HuH-7.5 (cell line): ENCODE data around the gene CCDC6.
"Not testable (repeated sequence)": the region's sequence is repeated elsewhere in the genome, so short reads cannot be mapped to it uniquely, and the experiment has no call there.

Experiments
- DNase-seq: peaks from one replicate; pipeline ENCODE4 v3.0.0; 2011; ENCODE audit warnings: low spot score

The CCDC6 gene

GRCh38 chr10:59880971-59881510 is 25.3 kb downstream of the CCDC6 start:
- DNase-seq, result no peak

- no peak for DNase-seq
Observed at GRCh38 chr10:59880019-59880717, 26.2 kb downstream of the CCDC6 start.

DNA sequence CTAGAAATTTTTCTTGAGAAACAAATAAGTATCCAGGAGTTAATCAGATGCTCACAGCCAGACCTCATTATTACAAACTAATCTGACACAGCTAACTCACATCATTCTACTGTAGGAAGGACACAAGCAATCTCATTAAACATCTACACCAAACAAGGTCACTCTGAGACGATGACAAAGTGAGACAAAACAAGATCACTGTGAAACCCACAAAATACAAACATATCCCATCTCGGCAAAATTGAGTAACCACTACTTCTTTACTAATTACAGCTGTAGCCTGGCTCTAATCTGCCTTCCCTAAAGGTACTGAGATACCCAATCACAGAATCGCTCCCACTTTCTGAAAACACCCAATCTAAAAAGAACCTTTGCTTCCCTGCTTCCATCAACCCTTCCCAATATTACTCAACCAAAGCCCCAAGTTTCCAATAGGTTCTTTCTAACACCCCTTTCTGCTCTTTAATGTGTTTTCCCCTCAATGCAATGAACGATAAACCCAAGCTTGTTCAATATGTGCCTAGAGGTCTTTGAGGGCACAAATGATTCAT is 26.9 kb downstream of the CCDC6 start:
- no peak for DNase-seq

- DNase-seq, result no peak
Observed at GRCh38 chr10:59878915-59879314, 27.4 kb downstream of the CCDC6 start.

DNA sequence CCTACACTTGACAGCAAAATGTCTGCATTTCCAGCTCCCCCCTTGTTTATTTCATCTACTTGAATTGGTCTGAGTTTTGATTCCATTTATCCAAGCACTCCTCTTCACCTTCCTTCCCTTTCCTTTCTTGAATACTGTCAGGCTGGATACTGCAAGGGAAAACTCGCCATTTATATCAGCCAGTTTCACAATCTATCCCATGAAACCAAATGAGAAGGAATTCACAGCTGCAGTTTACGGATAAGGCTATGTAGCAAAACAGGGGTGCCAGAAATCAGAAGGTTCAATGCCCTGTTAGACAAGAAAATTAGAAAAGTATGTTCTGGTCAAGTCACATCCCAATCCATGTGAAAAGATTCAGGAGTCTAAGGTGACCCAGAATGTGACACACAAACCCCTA is 28.1 kb downstream of the CCDC6 start:
- no peak for DNase-seq

DNA sequence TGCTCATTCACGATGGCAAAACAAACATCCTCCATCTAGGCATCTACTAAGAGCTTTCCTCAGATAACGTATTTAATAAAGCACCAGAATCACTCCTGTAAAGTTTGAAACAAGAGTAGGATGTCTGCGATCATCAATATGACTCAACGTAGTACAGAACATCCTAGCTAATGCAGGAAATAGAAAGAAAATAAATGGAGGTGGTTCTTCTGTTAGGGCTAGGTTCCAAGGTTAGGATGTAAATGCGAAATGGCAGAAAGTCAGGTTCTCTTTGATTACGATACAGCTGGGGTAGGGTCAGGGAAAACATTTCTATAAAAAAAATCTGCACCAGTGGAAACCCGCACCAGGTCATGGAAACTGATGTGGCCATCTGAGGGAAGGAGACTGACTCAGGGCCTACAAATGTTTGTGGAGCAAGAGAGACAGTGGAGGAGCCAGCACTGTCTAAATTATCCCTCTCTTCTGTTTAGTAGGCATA is 29.1 kb downstream of the CCDC6 start:
- no peak for DNase-seq

DNA sequence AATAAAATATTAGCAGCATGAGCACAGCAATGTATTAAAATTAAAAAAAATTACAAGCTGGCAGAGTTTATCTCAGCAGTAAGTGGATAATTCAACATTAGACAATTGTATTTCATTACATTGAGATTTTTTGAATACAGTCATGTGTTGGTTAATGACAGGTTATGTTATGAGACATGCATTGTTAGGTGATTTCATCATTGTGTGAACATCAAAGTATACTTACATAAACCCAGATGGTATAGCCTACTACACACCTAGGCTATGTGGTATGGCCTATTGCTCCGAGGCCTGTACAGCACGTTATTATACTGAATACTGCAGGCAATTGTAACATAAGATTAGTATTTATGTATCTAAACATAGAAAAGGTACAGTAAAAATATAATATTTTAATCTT is 29.7 kb downstream of the CCDC6 start:
- no peak for DNase-seq

- DNase-seq, result not testable (repeated sequence)
Observed at GRCh38 chr10:59876208-59876607, 30.1 kb downstream of the CCDC6 start.

DNA sequence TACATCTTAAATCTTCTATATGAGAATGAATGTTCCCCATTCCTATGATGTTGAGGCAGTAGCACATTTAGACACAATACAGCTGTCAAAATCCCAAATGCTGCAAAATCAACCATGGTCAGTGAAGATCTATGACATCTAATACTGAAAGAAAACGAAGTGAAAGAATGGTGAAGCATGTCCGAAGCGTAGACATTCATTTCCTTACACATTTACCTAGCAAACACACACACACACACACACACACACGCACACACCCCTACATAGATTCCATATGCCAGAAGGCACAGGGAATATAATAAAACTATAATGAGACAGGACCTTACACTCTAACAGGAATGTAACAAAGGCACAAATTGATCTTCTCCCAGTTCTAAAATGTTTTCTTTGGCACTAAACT is 32.5 kb downstream of the CCDC6 start:
- DNase-seq, result no peak

DNA sequence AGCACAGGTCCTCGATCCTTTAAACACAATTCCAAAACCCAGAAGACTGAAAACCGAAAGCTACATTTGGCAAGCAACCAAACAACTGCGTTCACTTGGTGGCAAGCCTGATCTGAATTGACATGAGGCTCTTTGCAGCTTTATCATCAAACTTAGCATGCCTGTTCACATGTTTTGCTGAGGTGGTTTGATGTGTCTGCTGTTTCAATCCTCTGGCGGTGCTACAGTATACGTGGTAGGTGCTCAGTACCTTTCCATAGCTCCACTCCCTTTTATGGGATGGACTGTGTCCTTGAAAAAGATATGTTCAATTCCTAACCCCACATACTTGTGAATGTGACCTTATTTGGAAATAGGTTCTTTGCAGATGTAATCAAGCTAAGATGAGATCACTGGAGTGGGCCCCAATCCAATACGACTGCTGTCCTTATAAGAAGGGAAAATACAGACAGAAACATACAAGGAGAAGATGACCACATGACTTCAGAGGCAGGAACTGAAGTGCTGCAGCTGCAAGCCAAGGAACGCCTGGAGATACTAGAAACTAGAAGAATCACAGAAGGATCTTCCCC is 33.4 kb downstream of the CCDC6 start:
- peak; percentile 9 for DNase-seq

DNA sequence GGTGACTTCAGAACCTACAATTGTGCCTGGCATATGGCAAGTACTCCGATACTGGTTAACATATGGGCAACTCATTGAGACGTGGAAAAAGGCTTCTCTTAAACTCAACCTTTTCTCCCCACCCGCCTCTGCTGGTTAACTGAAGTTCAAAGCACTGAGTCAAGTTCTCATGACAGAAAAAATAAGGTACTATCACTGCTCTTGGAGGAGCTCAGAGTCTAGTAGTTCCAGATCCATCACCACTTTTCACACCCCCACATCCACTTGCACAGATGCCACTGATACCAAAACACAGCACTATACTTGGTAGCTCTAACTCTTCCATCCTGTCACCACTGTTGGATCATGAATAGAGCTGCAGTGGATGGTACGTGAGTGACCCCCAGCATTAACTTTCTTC is 36.2 kb downstream of the CCDC6 start:
- no peak for DNase-seq

DNA sequence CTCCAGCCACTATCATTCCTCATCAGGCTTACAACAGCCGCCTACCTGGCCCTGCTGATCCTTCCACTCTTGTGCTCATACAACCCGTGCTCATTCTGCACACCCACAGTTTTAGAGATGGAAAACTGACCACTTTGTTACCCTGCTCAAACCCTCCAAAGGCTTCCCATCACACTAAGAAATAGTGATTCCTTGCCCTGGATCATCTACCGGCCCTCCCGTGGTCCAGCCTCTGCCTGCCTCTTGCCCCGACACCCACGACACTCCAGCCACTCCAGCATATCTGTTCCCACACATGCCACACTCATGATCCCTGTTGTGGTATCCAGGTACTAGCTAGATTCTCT is 36.8 kb downstream of the CCDC6 start:
- no peak for DNase-seq

DNA sequence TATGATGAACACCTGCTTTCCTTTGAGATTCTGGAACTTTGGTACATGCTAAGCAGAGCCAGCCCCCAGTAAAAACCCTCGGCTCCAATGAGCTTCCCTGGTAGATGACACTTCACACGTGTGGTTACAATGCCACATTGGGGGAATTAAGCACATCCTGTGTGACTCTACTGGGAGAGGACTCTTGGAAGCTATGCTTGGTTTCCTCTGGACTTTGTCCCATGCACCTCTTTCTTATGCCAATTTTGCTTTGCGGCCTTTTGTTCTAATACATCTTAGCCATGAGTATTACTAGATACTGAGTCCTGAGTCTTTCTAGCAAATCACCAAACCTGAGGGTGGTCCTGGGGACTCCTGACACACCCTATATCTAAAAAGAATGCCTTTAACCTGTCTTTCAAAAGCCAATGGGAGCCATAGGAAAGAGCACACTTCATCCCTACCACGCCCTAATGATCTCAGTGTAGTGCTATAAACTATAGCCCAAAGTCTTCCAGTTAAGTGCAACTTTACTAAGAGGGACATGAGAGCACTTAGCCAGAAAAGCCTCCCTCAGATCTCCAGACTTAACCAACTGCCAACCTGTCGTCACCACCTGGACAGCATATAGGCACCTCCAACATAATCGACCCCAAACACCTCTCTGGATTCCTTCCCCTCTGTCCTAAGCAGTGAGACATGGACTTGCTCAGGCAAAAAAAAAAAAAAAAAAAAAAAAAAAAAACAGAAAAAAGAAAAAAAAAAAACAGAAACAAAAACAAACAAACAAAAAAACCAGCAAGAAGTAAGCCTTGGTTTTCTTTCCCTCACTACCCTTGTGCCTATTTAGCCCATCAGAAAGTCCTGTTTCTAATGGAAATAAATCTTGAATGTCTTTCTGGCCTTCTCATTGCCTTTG is 37.4 kb downstream of the CCDC6 start:
- no peak for DNase-seq

DNA sequence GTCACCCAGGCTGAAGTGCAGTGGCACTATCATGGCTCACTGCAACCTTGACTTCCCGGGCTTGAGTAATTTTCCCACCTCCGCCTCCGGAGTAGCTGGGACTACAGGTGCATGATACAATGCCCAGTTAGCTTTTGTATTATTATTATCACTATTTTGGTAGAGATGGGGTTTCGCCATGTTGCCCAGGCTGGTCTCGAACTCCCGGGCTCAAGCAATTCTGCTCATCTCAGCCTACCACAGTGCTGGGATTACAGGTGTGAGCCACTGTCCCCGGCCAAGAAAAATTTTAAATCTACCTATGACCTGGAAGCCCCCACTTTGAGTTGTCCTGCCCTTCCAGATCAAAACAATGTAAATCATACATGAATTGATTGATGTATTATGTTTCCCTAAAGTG is 38.8 kb downstream of the CCDC6 start:
- no peak for DNase-seq

GRCh38 chr10:59865101-59865500 is 41.3 kb downstream of the CCDC6 start:
- DNase-seq, result peak; percentile 8

DNA sequence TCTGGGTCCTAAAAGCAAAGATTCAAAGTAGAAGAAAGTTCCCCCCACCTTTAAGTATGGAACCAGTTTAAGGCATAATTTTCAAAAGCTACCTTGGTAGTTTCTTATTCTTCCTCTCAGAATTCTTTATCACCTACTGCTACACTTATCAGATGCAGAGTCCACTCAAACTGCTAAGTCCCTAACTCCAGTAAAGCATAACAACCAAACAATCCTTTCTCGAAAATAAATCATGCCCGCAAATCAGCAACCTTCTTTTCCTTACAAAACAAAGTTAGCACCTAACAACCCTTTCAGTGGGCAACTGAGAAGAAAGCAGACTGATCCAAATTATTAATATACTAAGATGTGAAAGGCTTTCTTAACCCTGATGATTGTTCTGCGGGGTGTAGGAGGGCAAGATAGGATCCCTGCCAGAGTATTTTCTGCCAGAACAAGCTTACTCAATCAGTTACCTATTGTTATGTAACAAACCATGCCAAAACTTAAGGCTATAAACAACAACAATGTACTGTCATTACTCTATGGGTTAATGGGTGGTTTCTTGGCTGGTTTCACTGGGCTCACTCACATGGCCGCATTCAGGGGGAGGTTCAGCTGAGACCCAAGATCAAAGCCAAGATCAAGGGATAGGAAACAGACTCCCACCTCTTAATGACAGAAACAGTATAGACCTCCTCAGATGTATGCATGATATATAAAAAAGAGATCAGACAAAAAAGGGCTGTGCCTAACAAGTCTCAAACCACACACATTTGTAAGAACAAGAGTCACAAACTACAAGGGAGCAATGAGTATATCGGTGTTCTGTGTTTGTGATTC is 42.0 kb downstream of the CCDC6 start:
- DNase-seq, result no peak

GRCh38 chr10:59859570-59859969 is 46.8 kb downstream of the CCDC6 start:
- DNase-seq, result no peak

DNA sequence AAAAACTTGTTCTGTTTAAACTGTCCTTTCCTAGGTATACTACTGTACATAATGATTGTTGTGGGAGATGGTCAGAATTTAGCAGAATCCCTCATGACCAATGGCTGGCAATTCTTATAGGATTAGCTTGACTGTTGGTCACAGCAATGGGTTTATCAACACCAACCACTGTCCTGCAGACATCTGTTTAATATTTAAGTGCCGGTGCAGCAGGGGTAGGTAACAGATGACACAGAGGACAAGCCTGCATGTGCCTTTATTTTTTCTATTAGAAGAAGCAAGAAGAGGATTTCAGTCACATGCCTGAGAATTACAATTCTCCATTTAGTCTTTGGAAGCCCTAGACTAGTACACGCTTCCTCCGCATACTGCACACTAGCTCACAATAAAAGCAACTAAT is 48.4 kb downstream of the CCDC6 start:
- DNase-seq, result no peak

DNA sequence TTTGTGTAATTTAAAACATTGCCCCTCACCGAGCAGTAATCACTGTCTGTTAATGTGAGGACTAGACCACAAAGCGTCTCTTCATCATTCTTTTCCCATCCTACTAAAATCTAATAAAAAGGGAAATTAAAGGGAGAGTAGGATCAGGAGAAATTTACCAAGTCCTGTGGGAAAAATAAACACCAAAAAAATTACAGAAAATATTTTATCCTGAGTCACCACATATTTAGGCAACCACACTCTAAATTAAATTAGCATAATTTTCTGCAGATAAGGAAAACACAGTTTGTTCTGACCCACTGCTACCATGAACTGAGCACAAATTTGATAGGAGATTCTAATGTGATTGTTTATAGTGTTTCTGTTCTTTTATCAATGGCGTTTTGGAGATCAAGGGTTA is 49.3 kb downstream of the CCDC6 start:
- DNase-seq, result no peak

- no peak for DNase-seq
Observed at GRCh38 chr10:59856104-59856503, 50.3 kb downstream of the CCDC6 start.

- DNase-seq, result no peak
Observed at GRCh38 chr10:59854571-59854970, 51.8 kb downstream of the CCDC6 start.

DNA sequence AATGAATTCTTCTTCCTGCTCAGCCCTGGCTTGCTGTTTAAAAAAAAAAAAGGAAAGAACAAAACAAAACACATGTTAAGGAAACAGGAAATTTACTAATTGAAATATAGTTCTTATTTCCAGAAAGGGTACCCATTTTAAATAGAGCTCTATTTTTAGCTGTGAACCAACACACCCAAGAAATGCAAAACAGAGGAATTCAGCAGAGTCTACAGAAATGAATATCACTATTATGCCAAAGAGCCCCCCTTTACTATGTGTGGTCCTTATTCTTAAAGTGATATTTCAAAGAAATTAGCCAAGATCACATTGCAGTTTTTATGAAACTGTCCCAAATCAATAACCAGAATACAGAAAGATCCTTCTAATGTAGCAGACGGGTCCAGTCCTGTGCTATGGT is 53.7 kb downstream of the CCDC6 start:
- DNase-seq, result no peak
